CD4-positive, alpha-beta memory T cell (primary cell): ENCODE data around the gene ROM1. TPM values are rescaled to one million over a fixed set of nuclear protein-coding genes. Genes with fewer than 3 reads are reported as not detected.
A peak's percentile ranks its signal among the peaks of the same experiment; 100 is the strongest.

Experiments
- CTCF ChIA-PET: fragments of 350-600 bp; sonication (Branson Sonifier 250); formaldehyde crosslinking; loops from one replicate; lab custom pipeline; 2021; ENCODE audit warnings: inconsistent platforms; ENCODE audit not compliant: partially characterized antibody; lab: Charles Lee
- POLR2A ChIA-PET: fragments of 350-600 bp; sonication (Branson Sonifier 250); formaldehyde crosslinking; loops from one replicate; lab custom pipeline; 2021; ENCODE audit not compliant: partially characterized antibody; lab: Charles Lee
- DNase-seq, 5 donors: peaks; one replicate each; pipeline versions ENCODE4 v3.0.0 to v3.0.0-alpha.2; 2020 to 2022; ENCODE audit warnings: mixed read lengths in 1 of 5
- H3K27ac ChIP-seq: one replicate; pipeline ENCODE4 v1.7.0; 2013; ENCODE audit warnings: low read depth, low read length
- H3K27me3 ChIP-seq: 2 replicates; pipeline ENCODE4 v1.7.0; 2013; ENCODE audit warnings: mild to moderate bottlenecking, low read length, moderate library complexity; ENCODE audit not compliant: insufficient read depth
- H3K36me3 ChIP-seq: 2 replicates; pipeline ENCODE4 v1.7.0; 2013; ENCODE audit warnings: mild to moderate bottlenecking, low read length, moderate library complexity; ENCODE audit not compliant: insufficient read depth
- H3K4me1 ChIP-seq: 2 replicates; pipeline ENCODE4 v1.7.0; 2013; ENCODE audit warnings: mild to moderate bottlenecking, low read length, moderate library complexity; ENCODE audit not compliant: insufficient read depth
- H3K4me3 ChIP-seq, 2 donors: one replicate each; pipeline ENCODE4 v1.7.0; 2013; ENCODE audit warnings: low read length in 2 of 2, mild to moderate bottlenecking in 1 of 2
- H3K9me3 ChIP-seq, 2 donors: one replicate each; pipeline ENCODE4 v1.7.0; 2013; ENCODE audit warnings: low read length in 2 of 2, control low read depth in 1 of 2; ENCODE audit not compliant: control insufficient read depth in 1 of 2
- H3K27ac Mint-ChIP-seq, 7 donors: one replicate each; pipeline ENCODE4 v1.8.0; 2020 to 2021; ENCODE audit warnings: mixed read lengths in 7 of 7, mild to moderate bottlenecking in 6 of 7, inconsistent platforms in 3 of 7, moderate library complexity in 3 of 7
- H3K27me3 Mint-ChIP-seq, 2 donors: one replicate each; pipeline ENCODE4 v1.8.0; 2020 to 2021; ENCODE audit warnings: mixed read lengths in 2 of 2
- H3K36me3 Mint-ChIP-seq, 2 donors: one replicate each; pipeline ENCODE4 v1.8.0; 2020 to 2021; ENCODE audit warnings: mixed read lengths in 2 of 2, inconsistent platforms in 1 of 2, mild to moderate bottlenecking in 1 of 2
- H3K4me1 Mint-ChIP-seq, 4 donors: one replicate each; pipeline ENCODE4 v1.8.0; 2020 to 2021; ENCODE audit warnings: mixed read lengths in 4 of 4, mild to moderate bottlenecking in 1 of 4
- H3K4me3 Mint-ChIP-seq, 8 donors: one replicate each; pipeline ENCODE4 v1.8.0; 2020 to 2021; ENCODE audit warnings: mixed read lengths in 8 of 8, mild to moderate bottlenecking in 7 of 8, moderate library complexity in 6 of 8, inconsistent platforms in 3 of 8
- H3K9me3 Mint-ChIP-seq, 8 donors: one replicate each; pipeline ENCODE4 v1.8.0; 2020 to 2021; ENCODE audit warnings: mixed read lengths in 8 of 8, mild to moderate bottlenecking in 5 of 8, inconsistent platforms in 3 of 8, moderate library complexity in 1 of 8
- intact Hi-C: fragments of 100-400 bp; cut with micrococcal nuclease; formaldehyde crosslinking; loops from one replicate; pipeline ENCODE4 v1.15.1; 2023
- polyA plus RNA-seq, 2 donors: library from polyadenylated mRNA; unstranded; fragments of 300-500 nt; fragmentation: Illumina TruSeq; gene quantifications; one replicate each; pipeline ENCODE4 v1.2.3, GENCODE V29; 2021
- total RNA-seq, 2 experiments: library from RNA; stranded (reverse); gene quantifications; one replicate each; pipeline ENCODE4 v1.2.3, GENCODE V29; 2021

ROM1 gene, protein sequence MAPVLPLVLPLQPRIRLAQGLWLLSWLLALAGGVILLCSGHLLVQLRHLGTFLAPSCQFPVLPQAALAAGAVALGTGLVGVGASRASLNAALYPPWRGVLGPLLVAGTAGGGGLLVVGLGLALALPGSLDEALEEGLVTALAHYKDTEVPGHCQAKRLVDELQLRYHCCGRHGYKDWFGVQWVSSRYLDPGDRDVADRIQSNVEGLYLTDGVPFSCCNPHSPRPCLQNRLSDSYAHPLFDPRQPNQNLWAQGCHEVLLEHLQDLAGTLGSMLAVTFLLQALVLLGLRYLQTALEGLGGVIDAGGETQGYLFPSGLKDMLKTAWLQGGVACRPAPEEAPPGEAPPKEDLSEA
- total RNA-seq, result 1 to 10 TPM; 1.6 to 1.9 TPM
- under 1 TPM; 0.98 to 1.00 TPM for polyA plus RNA-seq

DNA sequence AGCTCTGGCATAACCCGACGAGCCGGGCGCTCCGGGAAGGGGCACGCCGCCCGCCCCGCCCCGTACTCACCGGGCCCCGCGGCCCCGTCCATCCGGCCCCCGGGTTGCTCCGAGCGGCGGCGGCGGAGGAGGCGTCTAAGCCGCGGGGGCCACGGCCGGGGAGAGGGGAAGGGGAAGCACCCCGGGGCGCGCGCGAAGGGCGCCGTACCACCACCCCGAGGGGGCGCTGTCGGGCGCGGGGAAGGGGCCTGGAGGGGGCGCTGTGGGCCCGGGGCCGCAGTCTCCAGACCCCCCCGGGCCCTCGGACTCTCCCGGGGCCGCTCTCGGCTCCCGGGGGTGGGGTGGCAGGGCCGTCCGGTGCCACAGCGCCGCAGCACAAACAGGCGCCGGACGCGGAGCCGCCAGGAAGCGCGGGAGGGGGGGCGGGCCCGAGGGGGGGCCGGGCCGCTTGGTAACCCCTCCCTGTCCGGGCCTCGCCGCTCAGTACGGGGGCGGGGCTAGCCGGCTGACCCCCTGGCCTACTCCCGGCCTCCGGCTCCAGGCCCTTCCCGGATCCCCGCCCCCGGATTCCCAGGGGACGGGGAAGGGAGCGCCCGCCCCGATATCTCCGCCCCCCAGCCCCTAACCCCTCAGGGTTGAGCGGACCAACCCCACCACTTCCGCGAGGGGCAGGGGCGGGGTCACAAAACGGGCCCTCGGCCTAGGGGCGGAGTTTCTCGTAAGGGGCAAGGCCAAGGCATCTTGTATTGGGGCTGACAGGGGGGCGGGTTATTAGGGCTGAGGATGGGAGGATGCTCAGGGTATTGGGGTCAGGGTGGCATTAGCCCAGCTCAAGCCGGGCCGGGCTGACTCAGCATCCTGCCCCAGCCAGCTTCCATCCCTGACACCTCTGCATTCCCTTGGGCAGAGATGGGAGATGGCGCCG, at the start of gene ROM1, which contains the start of gene EML3:
TSS of gene ROM1 (plus strand) at position 892 of the 925 bp plus-strand sequence. CDS start at position 917, 25 bp downstream.
TSS of gene EML3 (minus strand) at position 410 of the 925 bp plus-strand sequence. CDS start at position 92, 318 bp downstream.
- Histone ChIP-seq H3K9me3 (no peaks in the 10 kb centered on the region), H3K27me3 (no peaks in the 10 kb centered on the region), H3K36me3 (peaks cover 32% of the 10 kb centered on the region), H3K4me1 (peaks cover 59% of the 10 kb centered on the region), H3K4me3 (peak within 1 kb of the TSS; percentile 73 to 93), H3K27ac (peak within 1 kb of the TSS; percentile 90)
- Mint-ChIP-seq H3K36me3 (peaks cover 8 to 37% of the 10 kb centered on the region in 2 donors), H3K4me3 (peak within 1 kb of the TSS; percentile 89 to 100 (median 96)), H3K27me3 (no peaks in the 10 kb centered on the region), H3K27ac (peak within 1 kb of the TSS; percentile 94 to 98 (median 96)), H3K9me3 (no peaks in the 10 kb centered on the region), H3K4me1 (peaks cover 15 to 53% (median 38%) of the 10 kb centered on the region in 4 donors)
- intact Hi-C loops, result loop anchor here (1.0 to 2.0 kb wide), 7 partner anchors 9 to 250 kb away; partner anchors contain the start of genes B3GAT3, C11orf98, CSKMT and GANAB
- DNase-seq, result peak; percentile 85 to 88 (median 86)
- POLR2A ChIA-PET, result interaction anchor here (0.9 to 10.8 kb wide), 24 partner anchors 9 to 243 kb away, joined by 3 to 142 read pairs (median 6); partner anchors contain the start of genes B3GAT3, BSCL2, C11orf98 and CSKMT
- CTCF ChIA-PET, result interaction anchor here (0.9 to 5.8 kb wide), 8 partner anchors 10 to 217 kb away, joined by 3 to 47 read pairs (median 5); partner anchors contain the start of genes MTA2 and TUT1

DNA sequence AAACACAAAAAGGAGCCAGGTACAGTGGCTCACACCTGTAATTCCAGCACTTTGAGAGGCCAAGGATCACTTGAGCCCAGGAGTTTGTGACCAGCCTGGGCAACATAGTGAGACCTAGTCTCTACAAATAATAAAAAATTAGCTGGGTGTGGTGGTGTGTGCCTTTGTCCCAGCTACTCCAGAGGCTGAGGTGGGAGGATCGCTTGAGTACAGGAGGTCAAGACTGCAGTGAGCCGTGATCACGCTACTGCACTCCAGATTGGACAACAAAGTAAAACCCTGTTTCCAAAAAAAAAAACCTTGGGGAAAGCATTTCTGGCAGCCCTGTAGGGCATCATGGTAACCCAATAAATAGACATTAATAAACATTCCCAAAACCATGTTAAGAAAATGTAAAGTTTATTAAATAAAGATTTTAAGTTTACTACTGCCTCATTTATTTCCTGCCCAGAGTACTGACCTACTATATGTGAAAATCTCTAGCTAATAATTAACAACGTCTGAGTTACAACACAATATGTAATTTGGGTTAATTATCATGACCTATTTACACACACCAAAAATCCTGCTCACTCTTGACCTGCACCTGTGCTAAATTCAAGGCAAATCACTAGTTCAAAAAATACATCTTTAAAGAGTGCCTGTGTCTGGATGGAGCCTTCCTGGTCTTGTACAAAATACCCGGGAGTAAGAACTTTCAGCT, 47.8 kb upstream of the ROM1 start:
- peaks cover 44 to 71% of the 10 kb centered on the region in 2 donors for H3K36me3 Mint-ChIP-seq
- Histone ChIP-seq H3K4me3 (no peak overlapping the region), H3K36me3 (peaks cover 36% of the 10 kb centered on the region), H3K27ac (no peak overlapping the region), H3K9me3 (no peaks in the 10 kb centered on the region), H3K27me3 (no peaks in the 10 kb centered on the region), H3K4me1 (peaks cover 30% of the 10 kb centered on the region)
- intact Hi-C loops, result no loop called here
- H3K4me3 Mint-ChIP-seq, result no peak overlapping the region
- peak overlapping the region in 5 of 7 donors; percentile 30 to 84 (median 70) for H3K27ac Mint-ChIP-seq
- no peaks in the 10 kb centered on the region for H3K9me3 Mint-ChIP-seq
- DNase-seq, result no peak
- H3K4me1 Mint-ChIP-seq, result peaks cover 22 to 48% (median 32%) of the 10 kb centered on the region in 4 donors
- POLR2A ChIA-PET, result interaction anchor here (0.8 to 0.9 kb wide), 2 partner anchors 25 to 100 kb away, joined by 3 to 6 read pairs; partner anchors contain the start of genes C11orf98 and CSKMT
- H3K27me3 Mint-ChIP-seq, result no peaks in the 10 kb centered on the region
- CTCF ChIA-PET, result interaction anchor here (0.6 to 14.9 kb wide), 8 partner anchors 8 to 1686 kb away, joined by 3 to 405 read pairs (median 6); partner anchors contain the start of gene SCGB1A1

DNA sequence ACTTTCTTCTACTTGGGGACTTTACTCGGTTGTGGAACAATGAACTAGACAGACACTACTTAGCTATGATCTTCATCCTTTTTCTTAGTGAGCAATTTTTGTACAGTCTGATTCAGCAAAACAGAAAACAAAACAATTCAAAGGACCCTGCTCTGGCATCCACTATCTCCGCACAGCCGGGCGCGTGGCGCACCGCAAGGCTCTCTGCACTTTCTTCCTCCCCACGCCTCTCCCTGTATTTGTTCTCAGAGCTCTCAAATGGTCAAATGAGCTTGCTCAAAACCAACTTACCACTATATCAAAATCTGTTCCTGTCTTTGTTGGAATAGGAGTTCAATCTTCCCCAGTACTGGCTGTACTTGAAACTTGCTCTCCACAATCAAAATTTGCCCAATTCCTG, 46.8 kb upstream of the ROM1 start:
- Histone ChIP-seq H3K9me3 (no peaks in the 10 kb centered on the region), H3K27ac (no peak overlapping the region), H3K27me3 (no peaks in the 10 kb centered on the region), H3K36me3 (peaks cover 45% of the 10 kb centered on the region), H3K4me1 (peaks cover 29% of the 10 kb centered on the region), H3K4me3 (no peak overlapping the region)
- POLR2A ChIA-PET, result no interaction called here
- H3K4me3 Mint-ChIP-seq, result peak overlapping the region in 1 of 8 donors; percentile 31
- no peaks in the 10 kb centered on the region for H3K9me3 Mint-ChIP-seq
- peaks cover 25 to 49% (median 33%) of the 10 kb centered on the region in 4 donors for H3K4me1 Mint-ChIP-seq
- H3K36me3 Mint-ChIP-seq, result peaks cover 45 to 70% of the 10 kb centered on the region in 2 donors
- intact Hi-C loops, result no loop called here
- H3K27ac Mint-ChIP-seq, result peak overlapping the region in 5 of 7 donors; percentile 38 to 84 (median 49)
- H3K27me3 Mint-ChIP-seq, result no peaks in the 10 kb centered on the region
- DNase-seq, result no peak
- CTCF ChIA-PET, result interaction anchor here (1.0 to 14.9 kb wide), 6 partner anchors 9 to 173 kb away, joined by 3 to 405 read pairs (median 10); partner anchors contain the start of gene SCGB1A1

DNA sequence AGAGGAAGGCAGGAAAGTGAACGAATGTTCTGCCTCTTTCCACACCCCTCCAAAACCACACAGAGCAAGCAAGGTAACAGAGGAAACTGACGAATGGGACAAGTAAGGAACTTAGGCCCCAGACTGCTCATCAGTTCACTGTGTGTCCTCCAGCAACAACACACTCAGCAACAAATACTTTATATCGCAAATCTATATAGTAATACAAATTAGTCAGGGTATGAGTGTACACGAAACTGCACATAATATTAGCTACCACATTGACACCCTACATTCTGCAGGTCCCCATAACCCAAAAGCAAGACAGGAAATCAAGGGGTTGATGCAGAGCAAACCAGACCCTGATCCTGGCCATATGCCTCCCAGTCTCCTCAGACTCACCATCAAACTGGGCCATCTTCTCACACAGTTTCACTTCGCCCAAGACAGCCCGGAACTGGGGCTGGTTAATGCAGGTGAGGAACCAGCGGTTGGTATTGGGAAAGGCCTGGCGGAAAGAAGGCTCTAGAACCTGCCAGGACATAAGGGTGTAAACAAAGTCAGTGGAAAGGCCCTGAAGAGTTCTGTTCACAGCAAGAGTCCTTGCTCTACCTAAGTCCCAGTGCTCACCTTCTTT, 45.9 kb upstream of the ROM1 start:
- H3K27ac ChIP-seq, result peak overlapping the region; percentile 15
- H3K36me3 ChIP-seq, result peaks cover 54% of the 10 kb centered on the region
- ChIA-PET POLR2A (interaction anchor here (0.9 to 2.1 kb wide), 5 partner anchors 11 to 274 kb away, joined by 3 to 5 read pairs (median 4); partner anchors contain the start of gene AHNAK), CTCF (interaction anchor here (1.0 to 3.1 kb wide), 5 partner anchors 10 to 172 kb away, joined by 3 to 24 read pairs (median 9); no protein-coding TSS in a partner anchor)
- H3K27ac Mint-ChIP-seq, result peak overlapping the region; percentile 51 to 85 (median 81)
- intact Hi-C loops, result no loop called here
- H3K4me1 ChIP-seq, result peaks cover 38% of the 10 kb centered on the region
- H3K4me1 Mint-ChIP-seq, result peaks cover 25 to 51% (median 38%) of the 10 kb centered on the region in 4 donors
- H3K9me3 Mint-ChIP-seq, result no peaks in the 10 kb centered on the region
- H3K4me3 ChIP-seq, result no peak overlapping the region
- no peak for DNase-seq
- no peaks in the 10 kb centered on the region for H3K27me3 ChIP-seq
- no peaks in the 10 kb centered on the region for H3K27me3 Mint-ChIP-seq
- H3K4me3 Mint-ChIP-seq, result peak overlapping the region in 2 of 8 donors; percentile 28 to 73
- H3K36me3 Mint-ChIP-seq, result peaks cover 46 to 73% of the 10 kb centered on the region in 2 donors
- H3K9me3 ChIP-seq, result no peaks in the 10 kb centered on the region

DNA sequence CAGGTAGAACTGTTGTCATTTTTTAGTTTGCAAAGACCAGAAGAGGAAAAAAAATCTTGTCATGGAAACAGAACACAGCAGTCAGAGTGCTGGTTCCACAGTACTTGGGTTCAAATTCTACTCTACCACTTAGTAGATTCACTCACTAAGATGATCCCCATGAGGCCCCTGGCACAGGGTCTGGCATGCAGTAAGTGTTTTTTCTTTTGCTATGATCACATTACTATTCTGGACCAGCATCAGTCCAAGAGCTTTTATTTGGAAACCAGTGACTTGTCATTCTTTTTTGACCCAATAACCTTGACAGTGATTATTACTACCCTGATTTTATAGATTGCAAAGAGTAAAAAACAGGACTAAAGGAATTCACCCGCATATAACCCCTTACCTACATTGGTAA, 43.4 kb upstream of the ROM1 start:
- Histone ChIP-seq H3K36me3 (peaks cover 59% of the 10 kb centered on the region), H3K4me3 (no peak overlapping the region), H3K27ac (no peak overlapping the region), H3K4me1 (peaks cover 51% of the 10 kb centered on the region), H3K9me3 (no peaks in the 10 kb centered on the region), H3K27me3 (no peaks in the 10 kb centered on the region)
- H3K27me3 Mint-ChIP-seq, result no peaks in the 10 kb centered on the region
- H3K27ac Mint-ChIP-seq, result peak overlapping the region in 6 of 7 donors; percentile 24 to 64 (median 42)
- H3K4me1 Mint-ChIP-seq, result peaks cover 40 to 74% (median 54%) of the 10 kb centered on the region in 4 donors
- CTCF ChIA-PET, result interaction anchor here (0.7 to 3.4 kb wide), 5 partner anchors 9 to 145 kb away, joined by 3 to 24 read pairs (median 7); no protein-coding TSS in a partner anchor
- H3K4me3 Mint-ChIP-seq, result peak overlapping the region in 1 of 8 donors; percentile 12
- no peak for DNase-seq
- H3K9me3 Mint-ChIP-seq, result no peaks in the 10 kb centered on the region
- POLR2A ChIA-PET, result interaction anchor here (0.6 to 6.6 kb wide), 6 partner anchors 8 to 158 kb away, joined by 3 to 120 read pairs (median 4); partner anchors contain the start of genes AHNAK and HNRNPUL2
- intact Hi-C loops, result no loop called here
- H3K36me3 Mint-ChIP-seq, result peaks cover 55 to 81% of the 10 kb centered on the region in 2 donors
